ENCODE measurements around the gene ACVR1B.

The ACVR1B gene

DNA sequence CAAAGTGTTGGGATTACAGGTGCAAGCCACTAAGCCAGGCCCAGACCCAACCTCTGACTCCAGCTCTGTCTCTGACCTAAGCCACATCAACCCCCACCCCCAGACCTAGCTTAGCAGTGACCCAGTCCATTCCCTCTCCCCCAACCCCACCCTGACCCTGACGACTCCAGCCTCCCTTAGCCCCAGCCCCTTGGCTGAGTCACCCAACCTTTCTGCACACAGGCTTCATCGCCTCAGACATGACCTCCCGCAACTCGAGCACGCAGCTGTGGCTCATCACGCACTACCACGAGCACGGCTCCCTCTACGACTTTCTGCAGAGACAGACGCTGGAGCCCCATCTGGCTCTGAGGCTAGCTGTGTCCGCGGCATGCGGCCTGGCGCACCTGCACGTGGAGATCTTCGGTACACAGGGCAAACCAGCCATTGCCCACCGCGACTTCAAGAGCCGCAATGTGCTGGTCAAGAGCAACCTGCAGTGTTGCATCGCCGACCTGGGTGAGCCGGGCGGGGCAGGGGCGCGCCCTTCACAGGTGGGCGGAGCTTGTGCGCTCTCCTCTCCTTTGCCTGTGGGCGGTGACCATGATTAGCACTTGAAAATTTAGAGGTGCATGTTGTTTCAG lies 36.4 kb upstream of the ACVR1B start:
- no peak overlapping the region for H3K4me3 ChIP-seq (ENCODE audit: low read length)
- no peak for TF ChIP-seq EZH2phosphoT487 (IDR thresholded peaks at IDR 0.05; ENCODE audit: low read depth)
- TF ChIP-seq, protein P1, sequence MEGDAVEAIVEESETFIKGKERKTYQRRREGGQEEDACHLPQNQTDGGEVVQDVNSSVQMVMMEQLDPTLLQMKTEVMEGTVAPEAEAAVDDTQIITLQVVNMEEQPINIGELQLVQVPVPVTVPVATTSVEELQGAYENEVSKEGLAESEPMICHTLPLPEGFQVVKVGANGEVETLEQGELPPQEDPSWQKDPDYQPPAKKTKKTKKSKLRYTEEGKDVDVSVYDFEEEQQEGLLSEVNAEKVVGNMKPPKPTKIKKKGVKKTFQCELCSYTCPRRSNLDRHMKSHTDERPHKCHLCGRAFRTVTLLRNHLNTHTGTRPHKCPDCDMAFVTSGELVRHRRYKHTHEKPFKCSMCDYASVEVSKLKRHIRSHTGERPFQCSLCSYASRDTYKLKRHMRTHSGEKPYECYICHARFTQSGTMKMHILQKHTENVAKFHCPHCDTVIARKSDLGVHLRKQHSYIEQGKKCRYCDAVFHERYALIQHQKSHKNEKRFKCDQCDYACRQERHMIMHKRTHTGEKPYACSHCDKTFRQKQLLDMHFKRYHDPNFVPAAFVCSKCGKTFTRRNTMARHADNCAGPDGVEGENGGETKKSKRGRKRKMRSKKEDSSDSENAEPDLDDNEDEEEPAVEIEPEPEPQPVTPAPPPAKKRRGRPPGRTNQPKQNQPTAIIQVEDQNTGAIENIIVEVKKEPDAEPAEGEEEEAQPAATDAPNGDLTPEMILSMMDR (IDR thresholded peaks at IDR 0.05; ENCODE audit: low read depth, low read length), result no peak
- no peak overlapping the region for H3K9ac ChIP-seq (ENCODE audit: low read length)
- H3K9me3 ChIP-seq (ENCODE audit: insufficient read depth, low read length), result no peaks in the 10 kb centered on the region
- no peak overlapping the region for H2AFZ ChIP-seq (ENCODE audit: low read depth, low read length)
- H3K4me1 ChIP-seq (ENCODE audit: low read length), result peaks cover 6% of the 10 kb centered on the region; the same call in 1 of the 2 replicates
- no peaks in the 10 kb centered on the region for H4K20me1 ChIP-seq (ENCODE audit: insufficient read depth, low read length)
- H3K27ac ChIP-seq (ENCODE audit: low read length), result no peak overlapping the region
- no peaks in the 10 kb centered on the region for H3K36me3 ChIP-seq (replicated peaks; ENCODE audit: low read depth, low read length)
- no peak overlapping the region for H3K4me2 ChIP-seq (ENCODE audit: low read length)
- peaks cover 4% of the 10 kb centered on the region for H3K27me3 ChIP-seq (ENCODE audit: low read depth, low read length)
- no peaks in the 10 kb centered on the region for H3K79me2 ChIP-seq (ENCODE audit: low read length)

DNA sequence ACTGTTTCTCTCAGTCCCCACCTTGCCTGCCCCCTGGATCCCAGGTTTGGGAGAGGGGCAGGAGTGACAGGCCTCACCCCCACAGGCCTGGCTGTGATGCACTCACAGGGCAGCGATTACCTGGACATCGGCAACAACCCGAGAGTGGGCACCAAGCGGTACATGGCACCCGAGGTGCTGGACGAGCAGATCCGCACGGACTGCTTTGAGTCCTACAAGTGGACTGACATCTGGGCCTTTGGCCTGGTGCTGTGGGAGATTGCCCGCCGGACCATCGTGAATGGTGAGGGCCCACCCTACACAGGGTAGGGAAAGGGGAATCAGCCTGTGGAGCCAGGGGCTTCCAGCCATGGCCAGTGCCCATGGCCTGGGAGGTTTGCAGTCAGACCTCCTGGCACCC lies 35.5 kb upstream of the ACVR1B start:
- Histone ChIP-seq H3K4me3 (ENCODE audit: low read length) (no peak overlapping the region), H3K36me3 (replicated peaks; ENCODE audit: low read depth, low read length) (no peaks in the 10 kb centered on the region), H3K4me1 (ENCODE audit: low read length) (peaks cover 6% of the 10 kb centered on the region; the same call in 1 of the 2 replicates), H2AFZ (ENCODE audit: low read depth, low read length) (no peak overlapping the region), H3K27me3 (ENCODE audit: low read depth, low read length) (no peaks in the 10 kb centered on the region), H3K4me2 (ENCODE audit: low read length) (no peak overlapping the region), H3K79me2 (ENCODE audit: low read length) (no peaks in the 10 kb centered on the region), H3K9me3 (ENCODE audit: insufficient read depth, low read length) (no peaks in the 10 kb centered on the region), H4K20me1 (ENCODE audit: insufficient read depth, low read length) (no peaks in the 10 kb centered on the region), H3K9ac (ENCODE audit: low read length) (no peak overlapping the region), H3K27ac (ENCODE audit: low read length) (no peak overlapping the region)
- no peak for TF ChIP-seq EZH2phosphoT487 (IDR thresholded peaks at IDR 0.05; ENCODE audit: low read depth)
- TF ChIP-seq, protein P1 (IDR thresholded peaks at IDR 0.05; ENCODE audit: low read depth, low read length), result no peak

GRCh38 chr12:51917041-51917590 lies 34.4 kb upstream of the ACVR1B start:
- Histone ChIP-seq H3K27me3 (ENCODE audit: low read depth, low read length) (no peaks in the 10 kb centered on the region), H3K4me2 (ENCODE audit: low read length) (no peak overlapping the region), H3K79me2 (ENCODE audit: low read length) (no peaks in the 10 kb centered on the region), H3K4me1 (ENCODE audit: low read length) (peaks cover 3% of the 10 kb centered on the region; the same call in 1 of the 2 replicates), H2AFZ (ENCODE audit: low read depth, low read length) (no peak overlapping the region), H4K20me1 (ENCODE audit: insufficient read depth, low read length) (no peaks in the 10 kb centered on the region), H3K9ac (ENCODE audit: low read length) (no peak overlapping the region), H3K9me3 (ENCODE audit: insufficient read depth, low read length) (no peaks in the 10 kb centered on the region), H3K36me3 (replicated peaks; ENCODE audit: low read depth, low read length) (no peaks in the 10 kb centered on the region), H3K27ac (ENCODE audit: low read length) (no peak overlapping the region), H3K4me3 (ENCODE audit: low read length) (no peak overlapping the region)
- no peak for TF ChIP-seq EZH2phosphoT487 (IDR thresholded peaks at IDR 0.05; ENCODE audit: low read depth)
- TF ChIP-seq, protein P1 (IDR thresholded peaks at IDR 0.05; ENCODE audit: low read depth, low read length), result no peak

- no peaks in the 10 kb centered on the region for H3K79me2 ChIP-seq (ENCODE audit: low read length)
- no peak overlapping the region for H3K27ac ChIP-seq (ENCODE audit: low read length)
- H4K20me1 ChIP-seq (ENCODE audit: insufficient read depth, low read length), result no peaks in the 10 kb centered on the region
- H3K4me1 ChIP-seq (ENCODE audit: low read length), result peaks cover 6% of the 10 kb centered on the region
- H3K4me2 ChIP-seq (ENCODE audit: low read length), result no peak overlapping the region
- H3K36me3 ChIP-seq (replicated peaks; ENCODE audit: low read depth, low read length), result no peaks in the 10 kb centered on the region
- no peak overlapping the region for H2AFZ ChIP-seq (ENCODE audit: low read depth, low read length)
- no peaks in the 10 kb centered on the region for H3K9me3 ChIP-seq (ENCODE audit: insufficient read depth, low read length)
- H3K9ac ChIP-seq (ENCODE audit: low read length), result no peak overlapping the region
- H3K4me3 ChIP-seq (ENCODE audit: low read length), result no peak overlapping the region
- no peaks in the 10 kb centered on the region for H3K27me3 ChIP-seq (ENCODE audit: low read depth, low read length)
- TF ChIP-seq, protein P1 (IDR thresholded peaks at IDR 0.05; ENCODE audit: low read depth, low read length), result no peak
- TF ChIP-seq EZH2phosphoT487 (IDR thresholded peaks at IDR 0.05; ENCODE audit: low read depth), result no peak
These were observed 33.6 kb upstream of the ACVR1B start for GRCh38 chr12:51917746-51918453.

Measured in OCI-LY3 (cell line).